ENCODE results near the gene PMVK.
"Not testable (repeated sequence)": the region's sequence is repeated elsewhere in the genome, so short reads cannot be mapped to it uniquely, and the experiment has no call there.

Gene PMVK

DNA sequence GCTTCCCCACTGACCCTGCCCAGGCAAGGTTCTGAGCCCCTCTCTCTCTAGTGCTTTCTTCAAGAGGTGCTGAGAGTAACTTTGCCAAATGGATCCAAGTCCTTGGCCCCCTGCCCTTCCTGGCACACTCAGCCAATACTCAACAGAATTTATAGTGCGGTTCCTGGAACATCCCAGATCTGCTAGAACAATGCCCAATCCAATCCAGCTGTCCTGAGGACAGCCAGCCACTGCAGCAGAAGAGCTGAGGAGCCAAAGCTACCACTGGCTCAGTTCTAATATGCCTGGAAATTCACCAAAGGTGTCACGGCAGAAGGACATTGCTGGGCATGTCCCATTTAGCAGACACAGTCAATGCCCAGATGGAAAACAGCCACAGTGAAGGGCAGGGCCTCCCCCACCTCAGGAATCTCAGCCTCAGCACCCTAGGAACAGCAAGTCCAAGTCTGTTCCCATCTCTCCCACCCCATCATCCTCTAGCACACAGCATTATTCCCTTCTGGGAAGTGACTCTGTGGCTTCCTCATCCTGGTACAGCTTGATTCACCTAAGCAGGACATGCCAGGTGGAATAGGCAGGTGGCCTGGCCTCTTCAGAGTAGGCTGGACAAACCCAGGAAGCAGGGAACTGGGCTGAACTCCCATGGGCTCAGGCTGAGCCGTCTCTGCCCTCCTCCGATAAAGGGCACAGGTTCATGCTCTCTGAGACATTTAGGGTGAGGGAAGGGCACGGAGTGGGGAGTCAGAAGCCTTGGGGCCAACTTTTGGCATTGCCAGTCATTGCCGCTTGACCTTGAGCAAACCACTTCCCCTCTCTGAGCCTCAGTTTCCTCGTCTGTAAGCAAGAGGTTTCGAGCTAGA lies 24.6 kb downstream of the PMVK start:
- no peak overlapping the region for H3K4me3 ChIP-seq (ENCODE audit: low read length)
- DNase-seq (ENCODE audit: low read depth), result no peak
- TF ChIP-seq, protein P1, sequence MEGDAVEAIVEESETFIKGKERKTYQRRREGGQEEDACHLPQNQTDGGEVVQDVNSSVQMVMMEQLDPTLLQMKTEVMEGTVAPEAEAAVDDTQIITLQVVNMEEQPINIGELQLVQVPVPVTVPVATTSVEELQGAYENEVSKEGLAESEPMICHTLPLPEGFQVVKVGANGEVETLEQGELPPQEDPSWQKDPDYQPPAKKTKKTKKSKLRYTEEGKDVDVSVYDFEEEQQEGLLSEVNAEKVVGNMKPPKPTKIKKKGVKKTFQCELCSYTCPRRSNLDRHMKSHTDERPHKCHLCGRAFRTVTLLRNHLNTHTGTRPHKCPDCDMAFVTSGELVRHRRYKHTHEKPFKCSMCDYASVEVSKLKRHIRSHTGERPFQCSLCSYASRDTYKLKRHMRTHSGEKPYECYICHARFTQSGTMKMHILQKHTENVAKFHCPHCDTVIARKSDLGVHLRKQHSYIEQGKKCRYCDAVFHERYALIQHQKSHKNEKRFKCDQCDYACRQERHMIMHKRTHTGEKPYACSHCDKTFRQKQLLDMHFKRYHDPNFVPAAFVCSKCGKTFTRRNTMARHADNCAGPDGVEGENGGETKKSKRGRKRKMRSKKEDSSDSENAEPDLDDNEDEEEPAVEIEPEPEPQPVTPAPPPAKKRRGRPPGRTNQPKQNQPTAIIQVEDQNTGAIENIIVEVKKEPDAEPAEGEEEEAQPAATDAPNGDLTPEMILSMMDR (conservative IDR thresholded peaks at IDR 0.05; ENCODE audit: low read depth, low read length), result no peak

DNA sequence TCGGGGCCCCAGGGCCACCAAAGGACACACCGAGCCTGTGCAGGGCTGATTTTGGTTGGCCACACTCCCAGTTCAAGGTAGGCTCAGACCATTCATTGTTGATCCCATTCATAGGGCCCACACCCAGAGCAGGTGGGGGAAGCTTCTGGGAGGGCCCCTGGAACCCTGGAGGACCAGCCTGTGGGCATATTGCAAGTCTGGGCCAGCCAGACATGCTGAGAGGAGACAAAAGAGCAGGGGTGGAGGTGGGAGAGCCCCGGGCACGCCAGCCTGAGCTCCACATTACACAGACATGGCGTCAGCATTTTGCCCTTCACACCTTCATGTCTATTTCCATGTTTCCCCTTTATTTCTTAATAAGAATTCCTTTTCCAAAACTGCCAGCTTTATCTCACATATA lies 25.7 kb downstream of the PMVK start:
- TF ChIP-seq, protein P1 (conservative IDR thresholded peaks at IDR 0.05; ENCODE audit: low read depth, low read length), result no peak
- DNase-seq (ENCODE audit: low read depth), result no peak
- H3K4me3 ChIP-seq (ENCODE audit: low read length), result no peak overlapping the region

DNA sequence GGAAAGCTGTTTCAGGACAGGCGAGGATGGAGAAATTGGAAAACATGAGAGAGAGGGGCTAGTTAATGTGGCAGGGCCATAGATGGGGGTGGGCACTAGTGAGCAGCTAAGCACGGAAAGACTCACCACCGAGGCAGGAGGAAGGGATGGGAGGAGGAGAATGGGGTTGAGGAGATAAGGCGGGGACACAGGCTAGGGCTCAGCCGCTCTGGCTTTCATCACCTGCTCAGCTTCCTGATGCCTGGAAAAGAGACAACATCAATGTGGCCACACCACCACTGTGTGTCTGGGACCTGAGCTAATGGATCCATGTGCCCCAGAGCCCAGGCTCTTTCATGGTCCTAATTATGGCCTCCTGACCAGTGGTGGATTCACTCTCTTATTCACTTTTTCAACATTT lies 27.6 kb downstream of the PMVK start:
- H3K4me3 ChIP-seq (ENCODE audit: low read length), result no peak overlapping the region
- no peak for DNase-seq (ENCODE audit: low read depth)
- TF ChIP-seq, protein P1 (conservative IDR thresholded peaks at IDR 0.05; ENCODE audit: low read depth, low read length), result no peak

DNA sequence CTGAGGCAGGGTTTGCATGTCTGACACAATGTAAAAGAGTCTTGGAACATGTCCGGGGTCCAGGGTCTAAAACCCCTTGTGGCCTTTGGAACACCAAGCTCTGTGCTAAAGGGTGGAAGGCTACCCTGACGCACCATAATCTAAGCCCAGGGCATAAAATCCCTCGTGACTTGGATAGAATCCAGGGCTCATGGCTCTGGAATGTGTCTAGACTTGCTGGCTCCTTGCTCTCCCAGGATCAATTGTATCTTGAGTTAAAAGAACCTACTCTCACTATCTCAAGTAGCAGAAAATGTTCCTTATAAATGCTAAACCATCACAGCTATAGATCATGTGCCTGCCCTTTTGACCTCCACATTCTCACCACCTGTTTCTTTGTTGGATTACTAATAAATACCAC lies 28.4 kb downstream of the PMVK start:
- not testable (repeated sequence) for H3K4me3 ChIP-seq (ENCODE audit: low read length); DNase-seq (ENCODE audit: low read depth)

DNA sequence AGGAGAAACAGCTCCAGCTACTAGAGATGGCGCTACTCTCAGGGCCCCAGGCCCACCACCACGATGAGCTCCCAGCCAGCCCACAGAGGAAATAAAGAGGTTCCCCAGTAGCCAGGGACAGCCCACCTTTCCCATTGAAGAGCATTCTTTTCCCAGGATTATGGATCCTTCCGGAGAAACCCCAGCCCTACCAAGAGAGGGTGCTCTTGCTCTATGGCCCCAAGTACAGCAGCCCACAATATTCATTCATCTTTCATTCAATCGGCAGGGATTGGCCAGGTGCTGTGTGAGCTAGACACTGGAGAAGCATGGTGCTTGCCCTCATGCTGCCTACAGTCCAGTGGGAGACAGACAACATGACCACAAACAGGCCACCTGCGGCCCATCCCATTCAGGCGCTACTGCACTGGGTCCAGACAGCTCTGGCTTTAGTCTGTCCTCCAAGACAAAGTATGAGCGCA lies 29.9 kb downstream of the PMVK start:
- TF ChIP-seq, protein P1 (conservative IDR thresholded peaks at IDR 0.05; ENCODE audit: low read depth, low read length), result peak; percentile 45
- no peak for DNase-seq (ENCODE audit: low read depth)
- H3K4me3 ChIP-seq (ENCODE audit: low read length), result no peak overlapping the region

DNA sequence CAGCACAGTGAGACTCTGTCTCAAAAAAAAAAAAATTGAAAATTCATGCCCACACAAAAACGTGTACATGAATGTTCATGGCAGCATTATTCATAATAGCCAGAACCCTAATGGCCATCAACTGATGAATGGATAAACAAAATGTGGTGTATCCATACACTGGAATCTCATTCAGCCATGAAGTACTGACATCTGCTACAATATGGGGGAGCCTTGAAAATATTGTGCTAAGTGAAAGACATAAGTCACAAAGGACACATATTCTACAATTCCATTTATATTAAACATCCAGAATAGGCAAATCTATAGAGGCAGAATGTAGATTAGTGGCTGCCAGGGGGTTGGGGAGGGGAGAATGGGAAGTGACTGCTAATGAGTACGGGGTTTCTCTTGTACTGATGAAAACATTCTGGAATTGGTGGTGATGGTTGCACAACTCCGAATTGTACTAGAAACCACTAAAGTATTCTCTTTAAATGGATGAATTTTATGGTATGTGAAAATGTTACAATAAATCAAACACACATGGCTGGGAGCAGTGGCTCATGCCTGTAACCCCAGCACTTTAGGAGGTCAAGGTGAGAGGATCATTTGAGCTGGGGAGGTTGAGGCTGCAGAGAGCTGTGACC lies 33.5 kb downstream of the PMVK start:
- TF ChIP-seq, protein P1 (conservative IDR thresholded peaks at IDR 0.05; ENCODE audit: low read depth, low read length), result no peak
- no peak for DNase-seq (ENCODE audit: low read depth)

DNA sequence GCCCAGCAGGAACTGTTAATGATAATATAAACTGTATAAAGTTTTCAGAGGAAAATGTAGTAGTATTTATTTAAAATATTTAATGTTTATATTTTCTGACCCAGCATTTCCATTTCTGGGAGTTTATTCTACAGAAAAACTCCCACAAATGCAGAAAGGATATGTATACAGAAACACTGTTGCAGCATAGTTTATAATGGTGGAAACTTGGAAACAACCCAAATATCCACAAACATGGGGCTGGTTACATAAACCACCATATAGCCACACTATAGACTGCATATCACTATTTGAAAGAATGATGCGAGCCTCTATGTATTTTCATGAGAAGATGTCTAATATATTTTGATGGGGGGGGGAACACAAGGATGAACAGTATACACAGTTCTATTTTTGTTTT lies 34.9 kb downstream of the PMVK start:
- TF ChIP-seq, protein P1 (conservative IDR thresholded peaks at IDR 0.05; ENCODE audit: low read depth, low read length), result no peak
- DNase-seq (ENCODE audit: low read depth), result no peak
- no peak overlapping the region for H3K4me3 ChIP-seq (ENCODE audit: low read length)

More for the DNA sequence above, 33.5 kb downstream of the PMVK start:
- H3K4me3 ChIP-seq (ENCODE audit: low read length), result no peak overlapping the region
